NCI-H2171 (cell line): ENCODE measurements around the gene TYK2.

Experiments used
- DNase-seq: peaks from one replicate; lab custom pipeline; 2025; lab: John Stamatoyannopoulos, UW

TYK2 gene

GRCh38 chr19:10333758-10334587 lies 46.4 kb downstream of the TYK2 start:
- no peak for DNase-seq

- DNase-seq: peak; percentile 97
Observed at GRCh38 chr19:10332965-10333757, 47.2 kb downstream of the TYK2 start, which contains the start of gene RAVER1. Gene RAVER1 (minus strand): TSS chr19:10333529. CDS start chr19:10333507, 22 bp downstream.

GRCh38 chr19:10332158-10332964 lies 48.0 kb downstream of the TYK2 start:
- DNase-seq: no peak

- DNase-seq: no peak
Observed at GRCh38 chr19:10329555-10329954, 50.8 kb downstream of the TYK2 start.

- no peak for DNase-seq
Observed at GRCh38 chr19:10328558-10329429, 51.6 kb downstream of the TYK2 start.

GRCh38 chr19:10327793-10328192 lies 52.6 kb downstream of the TYK2 start:
- no peak for DNase-seq

GRCh38 chr19:10325732-10326131 lies 54.6 kb downstream of the TYK2 start:
- no peak for DNase-seq

- no peak for DNase-seq
Observed at GRCh38 chr19:10321874-10322835, 58.2 kb downstream of the TYK2 start.

- no peak for DNase-seq
Observed at GRCh38 chr19:10321417-10321797, 59.0 kb downstream of the TYK2 start.

- DNase-seq: no peak
Observed at GRCh38 chr19:10320602-10321416, 59.6 kb downstream of the TYK2 start.

- no peak for DNase-seq
Observed at GRCh38 chr19:10318807-10319682, 61.3 kb downstream of the TYK2 start.

GRCh38 chr19:10317857-10318462 lies 62.4 kb downstream of the TYK2 start:
- no peak for DNase-seq

- DNase-seq: no peak
Observed at GRCh38 chr19:10317045-10317856, 63.1 kb downstream of the TYK2 start.

GRCh38 chr19:10316229-10317044 lies 63.9 kb downstream of the TYK2 start:
- DNase-seq: no peak

- peak; percentile 87 for DNase-seq
Observed at GRCh38 chr19:10315335-10316214, 64.8 kb downstream of the TYK2 start, which contains the start of gene FDX2. Gene FDX2 (minus strand): TSS chr19:10316015. CDS start chr19:10315996, 19 bp downstream.
